ENCODE measurements around the gene IL17C.
A peak's percentile ranks its signal among the peaks of the same experiment; 100 is the strongest.
"Not testable (repeated sequence)": the region's sequence is repeated elsewhere in the genome, so short reads cannot be mapped to it uniquely, and the experiment has no call there.

IL17C gene

DNA sequence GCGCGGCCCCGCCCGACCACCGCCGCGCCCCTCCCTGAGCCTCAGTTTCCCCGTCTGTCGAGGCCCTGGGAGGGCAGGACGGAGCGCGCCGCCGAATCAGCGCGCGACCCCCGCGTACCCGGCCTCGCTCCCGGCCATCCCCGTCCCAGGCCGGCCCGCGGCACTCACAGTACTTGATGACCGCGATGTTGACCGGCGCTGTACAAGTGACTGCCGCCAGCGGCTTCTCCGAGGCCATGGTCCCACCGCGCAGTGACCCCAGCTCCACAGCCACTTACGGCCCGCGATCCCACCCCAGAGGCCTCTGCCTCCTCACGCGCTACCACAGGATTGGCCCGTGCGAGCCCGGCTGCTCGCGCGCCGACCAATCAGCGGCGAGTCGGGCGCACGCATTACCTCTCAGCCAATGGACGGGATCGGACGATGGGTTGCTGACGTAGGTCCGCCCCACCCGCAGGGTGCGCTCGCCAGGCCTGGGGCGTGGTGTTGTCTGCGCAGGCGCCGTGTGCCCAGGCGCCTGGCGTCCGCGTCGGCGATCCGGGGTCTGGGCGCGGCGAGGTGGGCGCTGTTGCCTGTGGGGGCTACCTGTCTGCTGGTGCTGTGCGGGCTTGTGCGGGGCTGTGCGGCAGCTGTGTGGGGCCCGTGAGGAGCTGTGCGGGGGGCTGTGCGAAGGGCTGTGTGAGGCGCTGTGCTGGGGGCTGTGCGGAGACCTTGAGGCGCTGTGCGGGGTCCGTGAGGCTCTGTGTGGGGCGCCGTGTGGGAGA is 24.7 kb downstream of the IL17C start, which contains the start of gene MVD:
Gene MVD, minus strand, starts transcription at position 249 of the 764 bp plus-strand sequence. Its CDS starts 11 bp downstream, at position 238.
- peak; percentile 89 for DNase-seq

DNA sequence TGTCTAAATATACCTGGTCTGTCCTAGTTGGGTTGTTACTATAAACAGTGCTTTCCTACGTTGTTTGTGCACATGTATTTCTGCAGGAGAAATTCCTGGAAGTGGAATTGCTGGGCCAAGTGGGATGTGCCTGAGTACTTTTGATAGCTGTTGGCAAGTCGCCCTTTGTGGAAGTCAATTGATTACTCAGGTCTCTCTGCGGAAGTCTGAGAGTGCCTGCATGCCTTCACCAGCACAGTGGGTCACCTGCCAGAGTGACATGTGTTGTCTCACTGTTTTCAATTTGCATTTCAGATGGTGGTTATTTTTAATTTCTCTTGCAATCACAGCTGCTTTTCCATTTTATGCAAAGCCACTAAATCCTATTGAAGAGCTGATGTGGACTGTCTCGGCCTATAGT is 26.8 kb downstream of the IL17C start:
- no peak for DNase-seq

DNA sequence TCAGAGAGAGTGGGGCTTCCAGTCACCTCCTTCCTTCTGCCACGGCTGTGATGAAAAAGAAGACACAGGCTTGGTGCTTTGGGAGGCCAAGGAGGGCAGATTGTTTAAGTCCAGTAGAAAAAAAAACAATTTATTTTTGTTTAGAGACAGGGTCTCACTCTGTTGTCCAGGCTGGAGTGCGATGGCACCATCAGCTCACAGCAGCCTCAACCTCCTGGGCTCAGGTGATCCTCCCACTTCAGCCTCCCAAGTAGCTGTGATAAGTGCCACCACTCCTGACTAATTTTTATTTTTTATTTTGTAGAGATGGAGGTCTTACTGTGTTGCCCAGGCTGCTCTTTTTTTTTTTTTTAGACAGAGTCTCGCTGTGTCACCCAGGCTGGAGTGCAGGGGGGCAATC is 27.2 kb downstream of the IL17C start:
- DNase-seq, result no peak

DNA sequence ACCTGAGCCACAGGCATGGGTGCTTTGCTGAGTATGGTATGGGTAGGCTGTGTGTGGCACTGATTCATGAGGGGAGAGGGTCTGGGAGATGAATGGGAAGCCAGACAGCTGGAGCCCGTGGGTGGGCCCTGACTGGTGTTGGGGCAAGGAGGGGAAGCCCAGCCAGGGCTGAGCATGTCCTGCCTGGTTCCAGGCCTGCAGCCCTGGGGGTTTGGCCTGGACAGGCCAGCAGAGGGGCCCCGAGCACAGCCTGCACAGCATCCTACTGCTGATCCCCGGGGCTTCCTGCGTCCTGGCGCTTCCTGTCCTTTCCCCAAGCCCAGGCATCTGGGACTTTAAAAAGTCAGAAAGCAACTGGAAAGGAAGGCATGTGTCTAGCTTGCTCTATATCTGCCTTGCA is 29.1 kb downstream of the IL17C start:
- no peak for DNase-seq

DNA sequence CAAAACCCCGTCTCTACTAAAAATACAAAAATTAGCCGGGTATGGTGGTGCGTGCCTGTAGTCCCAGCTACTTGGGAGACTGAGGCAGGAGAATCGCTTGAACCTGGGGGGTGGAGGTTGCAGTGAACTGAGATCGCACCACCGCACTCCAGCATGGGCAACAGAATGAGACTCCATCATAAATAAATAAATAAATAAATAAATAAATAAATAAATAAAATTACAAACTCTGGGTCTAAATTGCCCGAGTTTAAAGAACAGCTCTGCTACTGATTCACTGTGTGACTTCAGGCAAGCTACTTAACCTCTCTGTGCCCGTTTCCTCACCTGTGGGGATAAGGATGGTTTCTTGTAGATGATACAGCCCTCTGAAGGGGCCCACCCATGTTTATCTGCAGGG is 31.1 kb downstream of the IL17C start:
- DNase-seq, result not testable (repeated sequence)

DNA sequence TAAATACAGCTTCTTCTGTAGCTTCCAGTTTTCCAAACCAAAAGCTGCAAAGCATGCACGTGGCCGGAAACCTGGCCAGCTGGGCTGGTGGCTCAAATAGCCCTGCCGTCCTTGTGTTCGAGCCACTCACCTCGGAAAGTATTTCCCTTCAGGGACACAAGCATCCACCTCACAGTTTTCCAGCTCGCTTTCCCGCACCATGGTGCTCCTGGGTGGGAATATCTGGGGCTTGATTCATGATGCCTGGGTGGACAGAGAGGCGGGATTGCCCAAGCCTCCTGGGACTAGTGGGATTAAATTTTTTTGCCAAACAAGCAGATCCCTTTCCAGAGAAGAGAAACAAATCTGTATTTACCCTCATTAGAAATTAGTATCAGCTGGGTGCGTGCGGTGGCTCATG is 31.6 kb downstream of the IL17C start:
- no peak for DNase-seq

DNA sequence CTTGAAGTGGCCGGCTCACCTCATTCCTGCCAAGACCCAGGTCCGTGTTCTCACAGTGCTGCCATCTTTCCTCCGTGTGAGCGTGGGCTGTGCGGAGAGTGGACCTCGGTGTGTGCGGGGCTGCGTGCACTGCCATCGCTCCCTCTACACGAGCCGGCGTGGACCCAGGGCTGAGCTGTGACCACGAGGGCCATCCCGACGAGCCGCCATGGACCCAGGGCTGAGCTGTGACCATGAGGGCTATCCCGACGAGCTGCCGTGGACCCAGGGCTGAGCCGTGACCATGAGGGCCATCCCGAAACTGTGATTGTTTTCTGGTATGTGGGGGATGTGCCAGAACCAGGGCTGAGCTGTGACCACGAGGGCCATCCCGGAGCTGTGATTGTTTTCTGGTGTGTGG is 33.4 kb downstream of the IL17C start:
- no peak for DNase-seq

DNA sequence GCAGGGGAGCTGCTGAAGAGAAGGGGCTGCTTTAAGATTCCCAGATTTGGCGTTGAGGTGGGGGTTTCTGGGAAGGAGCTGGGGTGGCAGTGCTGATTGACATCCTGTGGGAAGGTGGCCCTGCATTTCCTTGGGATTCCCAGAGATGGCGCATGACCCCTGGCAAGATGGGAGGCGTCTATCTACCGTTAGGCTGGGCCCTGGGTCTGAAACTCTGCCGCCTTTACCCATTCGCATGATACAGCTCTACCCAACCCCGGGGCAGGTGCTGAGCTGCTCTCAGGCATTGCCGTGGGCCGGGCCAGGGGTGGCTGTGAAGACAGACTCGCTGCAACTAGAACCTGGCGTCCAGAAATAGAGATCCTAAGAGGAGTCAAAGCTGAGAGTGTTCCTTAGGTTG is 34.4 kb downstream of the IL17C start:
- DNase-seq, result no peak

DNA sequence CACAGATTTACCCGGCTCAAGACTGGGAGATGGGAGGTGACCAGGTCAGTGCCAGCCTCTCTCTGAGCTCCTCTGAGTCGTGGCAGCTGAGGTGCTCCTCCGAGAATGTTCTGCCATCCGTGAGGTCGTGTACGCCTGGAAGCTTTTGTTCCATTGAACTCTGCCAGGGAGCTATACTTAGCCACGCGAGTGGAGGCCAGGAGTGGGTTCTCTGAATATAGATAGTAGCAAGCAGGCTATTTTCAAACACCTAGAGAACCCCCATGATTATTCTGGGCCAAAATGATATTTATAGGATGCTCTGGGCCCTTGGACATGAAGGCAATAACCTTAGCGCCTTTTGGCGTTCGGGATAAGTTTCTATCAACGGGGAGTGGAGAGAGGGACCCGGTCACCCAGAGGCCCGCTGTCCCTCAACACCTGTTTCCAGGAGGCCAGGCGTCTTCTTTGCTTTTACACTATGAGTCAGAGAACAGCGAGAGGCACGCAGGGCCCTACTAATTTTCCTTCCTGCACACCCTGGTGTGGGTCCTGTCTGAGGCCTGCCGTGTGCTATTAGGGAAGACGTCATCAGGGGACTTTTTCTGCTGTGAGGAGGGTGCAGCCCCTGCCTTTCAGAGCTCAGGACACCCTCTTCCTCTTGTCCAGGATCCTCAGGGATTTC is 35.5 kb downstream of the IL17C start:
- no peak for DNase-seq

DNA sequence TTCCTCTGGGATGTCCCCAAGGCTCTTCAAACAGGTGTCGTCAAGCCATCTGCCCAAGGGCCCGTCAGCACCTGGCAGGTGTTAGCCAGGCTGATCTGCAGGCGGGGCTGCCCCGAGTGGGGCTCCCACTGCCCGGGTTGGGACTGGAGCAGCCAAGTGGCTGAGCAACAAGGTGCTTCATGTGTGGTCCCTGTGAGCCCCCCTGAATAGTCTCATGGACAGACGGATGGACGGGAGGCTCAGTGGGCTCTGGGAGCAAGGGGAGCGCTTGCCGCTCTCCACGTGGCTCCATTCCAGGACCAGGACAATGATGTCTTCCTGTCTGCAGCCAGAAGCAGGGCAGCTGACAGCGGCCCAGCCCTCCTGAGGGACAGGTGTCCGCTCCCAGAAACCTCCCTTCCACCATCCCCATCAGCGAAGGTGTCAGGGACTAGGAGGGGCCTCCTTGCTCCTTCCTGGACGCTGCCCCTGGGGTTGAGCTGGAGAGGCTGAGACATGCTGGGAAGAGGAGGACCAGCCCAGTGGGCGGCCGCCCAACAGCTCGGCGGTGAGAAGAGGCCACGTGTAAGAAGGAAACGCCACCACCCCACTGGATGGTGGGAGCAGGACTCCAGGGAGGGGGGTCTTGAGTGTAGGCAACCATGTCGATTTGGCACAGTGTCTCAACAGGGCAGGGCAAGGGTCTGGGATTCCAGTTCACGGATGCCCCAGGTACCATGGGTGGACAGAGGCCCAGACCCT is 38.3 kb downstream of the IL17C start:
- no peak for DNase-seq

DNA sequence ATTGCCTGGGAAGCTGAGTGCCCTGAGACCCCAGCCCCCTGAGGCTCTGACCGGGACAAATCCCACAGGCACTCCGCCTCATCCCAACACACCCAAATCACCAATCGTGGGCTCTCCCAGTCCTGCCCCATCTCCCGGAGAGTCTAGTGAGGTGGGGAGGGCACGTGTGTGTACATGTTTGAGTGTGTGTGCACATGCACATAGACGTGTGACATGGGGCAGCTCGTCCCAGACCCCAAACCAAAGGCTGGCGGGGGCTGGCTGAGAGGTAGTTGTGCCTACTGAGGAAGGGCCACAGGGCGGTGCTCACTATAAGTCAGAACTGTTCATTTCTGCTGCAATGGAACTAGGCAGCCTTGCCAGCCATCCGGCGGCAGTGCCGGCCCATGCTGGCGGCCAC is 39.3 kb downstream of the IL17C start:
- DNase-seq, result no peak

DNA sequence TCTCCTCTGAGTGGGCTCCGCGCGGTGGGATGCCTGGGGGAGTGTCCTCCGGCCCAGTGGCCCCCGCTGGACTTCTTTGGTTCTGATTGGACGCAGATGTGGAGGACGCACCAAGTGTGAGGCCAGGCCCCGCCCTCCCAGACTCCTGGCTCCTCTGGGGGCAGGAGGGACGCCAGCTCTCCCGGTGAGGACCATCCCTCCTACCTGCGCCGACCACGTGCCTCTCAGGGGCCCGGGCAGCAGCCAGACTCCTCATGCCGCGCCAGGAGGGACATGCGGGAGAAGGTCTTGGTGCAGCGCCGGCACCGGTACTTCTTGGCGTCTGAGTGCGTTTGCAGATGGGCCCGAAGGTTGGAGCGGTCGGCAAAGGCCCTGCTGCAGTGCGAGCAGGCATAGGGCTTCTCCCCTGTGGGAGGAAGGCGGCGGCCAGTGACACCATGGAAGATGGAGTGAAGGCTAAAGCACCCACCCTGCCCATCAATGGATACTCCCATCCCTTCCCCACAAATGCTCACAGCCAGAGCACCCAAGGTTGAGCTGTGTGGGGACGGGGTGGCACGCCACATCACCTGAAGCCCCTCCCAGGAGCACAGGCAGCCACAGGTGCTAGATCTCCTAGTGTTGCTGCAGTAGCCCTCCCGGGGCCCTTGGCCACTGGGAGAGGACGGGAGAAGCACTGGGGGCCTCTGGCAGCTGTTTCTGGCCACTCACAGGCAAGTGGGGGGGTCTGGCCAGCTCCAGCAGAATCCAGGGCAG is 40.0 kb downstream of the IL17C start:
- no peak for DNase-seq

DNA sequence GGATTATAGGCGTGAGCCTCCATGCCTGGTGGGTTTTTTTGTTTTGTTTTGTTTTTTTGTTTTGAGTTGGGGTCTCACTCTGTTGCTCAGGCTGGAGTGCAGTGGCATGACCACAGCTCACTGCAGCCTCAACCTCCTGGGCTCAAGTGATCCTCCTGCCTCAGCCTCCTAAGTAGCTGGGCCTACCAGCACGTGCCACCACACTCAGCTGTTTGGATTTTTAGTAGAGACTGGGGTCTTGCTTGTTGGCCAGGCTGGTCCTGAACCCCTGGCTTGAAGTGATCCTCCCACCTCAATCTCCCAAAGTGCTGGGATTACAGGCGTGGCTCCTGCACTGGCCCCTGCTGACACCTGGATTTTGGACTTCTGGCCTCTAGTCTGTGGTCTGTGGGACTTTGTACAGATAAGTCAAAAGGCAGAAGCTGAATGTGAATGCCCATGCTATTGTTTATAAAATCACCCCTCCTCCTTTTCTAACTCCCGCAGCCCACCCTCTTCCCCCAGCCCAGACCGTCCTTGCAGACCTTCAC is 42.2 kb downstream of the IL17C start:
- no peak for DNase-seq

DNA sequence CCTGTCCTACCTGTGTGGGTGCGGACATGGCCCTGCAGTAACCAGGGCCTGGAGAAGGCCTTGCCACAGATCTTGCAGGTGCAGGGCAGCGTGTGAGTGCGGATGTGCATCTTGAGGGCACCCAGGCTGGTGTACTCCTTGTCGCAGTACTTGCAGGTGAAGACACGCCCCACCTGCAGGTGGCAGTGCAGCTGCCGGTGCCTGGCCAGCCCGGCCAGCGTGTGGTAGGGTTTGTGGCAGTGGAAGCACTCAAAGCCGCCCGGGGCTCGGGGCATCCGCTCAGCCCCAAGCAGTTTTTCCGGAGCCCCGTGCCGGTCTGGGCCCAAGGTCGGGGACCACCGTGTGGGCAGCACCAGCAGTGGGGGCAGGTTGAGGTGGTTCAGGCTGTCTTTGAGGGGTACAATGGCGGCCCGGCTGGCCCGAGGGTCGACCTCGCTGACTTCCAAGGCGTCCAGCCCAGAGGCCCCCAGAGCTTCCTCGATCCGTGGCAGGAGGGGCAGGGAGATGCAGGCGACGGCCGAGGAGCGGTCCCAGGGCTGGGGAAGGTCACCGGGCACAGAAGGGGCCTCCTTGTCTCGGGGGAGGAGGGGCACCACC is 42.8 kb downstream of the IL17C start:
- no peak for DNase-seq

DNA sequence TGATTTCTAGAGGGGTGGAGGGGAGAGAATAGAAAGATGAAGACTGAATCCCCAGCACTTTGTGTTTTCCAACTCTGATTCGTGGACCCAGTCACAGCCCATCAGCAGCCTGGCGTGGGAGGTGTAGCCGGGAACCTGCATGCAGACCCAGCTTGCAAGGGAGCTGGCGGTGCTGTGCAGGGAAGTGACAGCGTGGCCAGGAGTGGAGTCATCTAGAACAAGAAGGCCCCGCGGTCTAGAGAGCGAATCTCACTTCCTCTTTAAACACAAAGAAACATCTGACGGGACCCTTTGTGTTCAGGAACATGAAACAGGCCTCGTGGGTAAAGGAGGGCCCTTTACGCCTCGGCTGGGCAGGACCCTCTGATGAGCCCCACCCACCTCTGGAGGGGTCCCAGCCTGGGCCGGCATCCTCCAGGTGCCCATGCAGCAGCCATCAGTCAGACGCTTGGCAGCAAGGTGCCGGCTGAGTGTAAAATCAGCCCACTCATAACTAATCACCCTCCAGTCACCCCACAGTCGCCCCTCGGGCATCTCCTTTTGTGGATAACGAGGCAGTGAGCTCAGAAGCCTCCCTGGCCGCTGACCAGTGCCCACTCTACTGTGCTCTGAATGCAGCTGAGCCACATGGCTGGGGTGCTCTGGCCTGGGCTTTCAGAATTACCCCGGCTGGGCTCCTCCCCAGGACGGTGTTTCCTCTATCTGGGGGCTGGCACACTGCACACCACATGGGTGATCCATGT is 43.5 kb downstream of the IL17C start:
- DNase-seq, result peak; percentile 37

DNA sequence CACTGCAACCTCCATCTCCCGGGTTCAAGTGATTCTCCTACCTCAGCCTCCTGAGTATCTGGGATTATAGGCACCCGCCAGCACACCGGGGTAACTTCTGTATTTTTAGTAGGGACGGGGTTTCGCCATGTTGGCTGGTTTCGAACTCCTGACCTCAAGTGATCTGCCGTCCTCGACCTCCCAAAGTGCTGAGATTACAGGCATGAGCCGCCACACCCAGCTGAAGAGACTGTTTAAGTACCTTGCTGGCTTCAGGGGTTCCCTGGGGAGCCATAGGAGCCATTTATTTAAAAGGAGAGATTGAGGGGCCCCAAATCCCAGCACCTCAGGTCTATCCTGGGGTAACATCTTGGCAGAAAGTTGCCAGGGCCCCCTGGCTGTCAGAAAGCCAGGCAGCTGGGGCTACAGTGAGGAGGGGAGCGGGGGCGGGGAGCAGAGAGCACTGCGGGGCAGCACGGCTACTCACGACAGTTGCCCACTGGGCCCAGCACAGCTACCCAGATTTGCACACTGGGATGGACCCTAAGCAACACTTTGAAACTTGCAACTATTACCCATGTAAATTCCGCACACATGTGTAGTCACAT is 46.3 kb downstream of the IL17C start:
- no peak for DNase-seq

DNA sequence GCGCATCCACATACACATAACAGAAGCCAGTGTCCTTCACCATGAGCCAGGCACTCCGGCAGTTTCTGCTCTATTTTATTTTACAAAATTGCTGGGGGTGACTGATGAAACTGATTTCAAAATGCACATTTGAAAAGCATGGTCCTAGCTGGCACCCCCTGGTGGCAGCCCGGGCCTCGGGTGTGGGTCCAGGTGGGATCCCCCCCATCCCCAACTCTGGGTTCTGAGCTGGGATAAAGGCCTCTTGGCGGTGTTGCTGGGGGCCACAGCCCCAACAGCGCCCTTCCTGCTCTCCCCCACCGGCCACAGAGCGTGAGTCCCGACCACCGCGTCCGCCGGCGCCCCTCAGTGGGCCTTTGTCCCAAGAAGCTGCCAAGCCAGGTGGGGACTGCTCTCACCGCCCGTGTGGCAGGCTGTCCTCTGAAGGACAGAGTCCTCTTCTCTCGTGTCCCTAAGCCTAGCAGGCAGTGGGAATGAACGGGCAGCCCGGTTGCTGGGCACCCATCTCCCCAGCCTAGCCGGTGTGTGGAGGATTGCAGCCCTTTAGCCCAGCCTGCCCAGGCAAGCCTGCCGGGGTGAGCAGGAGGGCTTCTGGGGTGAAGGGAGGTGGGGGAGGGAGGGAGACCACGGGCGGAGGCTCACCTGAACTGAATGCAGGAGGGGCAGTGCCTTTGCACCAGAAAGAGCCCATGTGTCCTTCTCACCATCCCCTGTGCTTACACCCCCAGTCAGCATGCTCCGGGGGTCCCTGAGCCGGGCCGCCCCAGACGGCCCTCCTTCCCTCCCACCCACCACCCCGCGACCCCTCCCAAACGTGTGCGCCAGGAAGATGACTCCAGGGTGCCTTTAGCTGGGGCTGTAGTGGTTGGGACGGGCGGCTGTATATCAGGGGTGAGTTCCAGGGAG is 47.0 kb downstream of the IL17C start:
- DNase-seq, result no peak

DNA sequence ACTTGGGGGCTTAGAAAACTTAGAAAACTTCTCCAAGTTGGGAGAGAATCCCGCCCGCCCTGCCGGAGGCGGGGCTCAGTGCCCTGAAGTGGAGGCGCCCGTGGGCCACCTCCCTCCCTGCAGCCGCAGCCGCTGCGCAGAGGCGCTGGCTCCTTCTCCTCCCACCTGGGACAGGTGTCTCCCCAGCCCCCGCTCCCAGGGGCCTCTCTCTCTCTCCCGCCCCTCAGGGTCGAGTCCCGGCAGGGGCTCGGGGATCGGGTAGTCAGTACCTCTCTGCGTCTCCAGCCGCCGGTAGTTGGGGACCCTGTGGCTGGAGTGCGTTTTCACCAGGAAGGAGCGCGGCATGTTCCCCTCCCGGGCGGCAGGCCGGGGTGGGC is 47.7 kb downstream of the IL17C start:
- DNase-seq, result no peak

DNA sequence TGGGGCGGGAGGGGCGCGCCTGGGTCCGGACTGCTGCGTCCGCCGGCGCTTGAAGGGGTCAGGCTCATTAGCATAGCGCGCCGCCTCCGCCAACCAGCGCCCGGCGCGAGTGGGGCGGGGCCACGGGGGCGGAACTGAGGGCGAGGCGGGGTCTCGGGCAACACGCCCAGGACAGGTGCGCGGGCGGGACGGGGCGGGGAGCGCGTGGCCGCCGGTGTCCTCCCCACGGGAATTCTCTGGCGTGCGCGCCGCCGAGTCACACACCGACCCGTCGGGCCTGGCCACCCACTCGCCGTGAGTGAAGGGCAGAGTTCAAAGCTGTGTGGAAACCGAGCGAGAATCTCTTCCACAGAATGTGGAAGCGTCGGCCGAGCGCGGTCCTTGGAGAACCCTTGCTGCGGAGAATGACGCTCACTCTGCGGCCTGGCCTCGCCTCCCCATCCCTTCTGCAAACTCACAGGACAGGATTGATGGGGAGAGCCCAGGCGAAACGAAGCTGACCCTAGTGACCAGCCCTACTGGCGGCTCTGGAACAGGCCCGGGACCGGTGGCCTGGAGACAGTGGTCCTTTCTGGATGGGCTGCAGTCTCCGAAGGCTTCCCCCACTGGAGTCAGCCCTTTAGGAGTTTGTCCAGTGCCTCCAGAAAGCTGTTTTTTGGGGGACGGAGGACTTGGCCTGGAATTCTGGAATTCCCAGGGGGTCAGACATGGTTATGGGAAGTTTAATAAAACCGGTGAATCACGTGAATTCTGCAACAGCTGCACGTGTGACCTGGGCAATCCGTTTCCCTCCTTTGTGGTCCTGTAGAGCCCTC is 48.3 kb downstream of the IL17C start, which contains the start of gene SNAI3:
Gene SNAI3, minus strand, starts transcription at position 69 of the 815 bp plus-strand sequence. CDS start 101 bp downstream, outside the sequence.
- peak; percentile 49 for DNase-seq

Data from KG1 (cell line).